Neural cell (in vitro differentiated cells): ENCODE results near the gene NCOA3. TPM values are rescaled to one million over a fixed set of nuclear protein-coding genes. Genes with fewer than 3 reads are reported as not detected.

Experiments
- H2AFZ ChIP-seq: fragments of 200-600, 300-800 bp; sonication (generic), shearing (Covaris generic); 2 replicates; pipeline ENCODE4 v1.6.0; 2014; ENCODE audit warnings: low read depth, mild to moderate bottlenecking, antibody characterized with exemption, low read length, moderate library complexity
- H3F3A ChIP-seq: fragments of 200-600 bp; shearing (Covaris generic); 2 replicates; pipeline ENCODE4 v1.6.1; 2016; ENCODE audit warnings: mild to moderate bottlenecking, moderate library complexity, mixed read lengths, antibody characterized with exemption, low read length; ENCODE audit not compliant: insufficient read depth, poor library complexity, severe bottlenecking
- H3K27ac ChIP-seq: fragments of 200-600, 300-800 bp; sonication (generic), shearing (Covaris generic); 2 replicates; pipeline ENCODE4 v1.5.1; 2014; ENCODE audit warnings: mild to moderate bottlenecking, low read length, moderate library complexity
- H3K27me3 ChIP-seq: fragments of 300-800, 200-600 bp; sonication (generic), shearing (Covaris generic); 2 replicates; pipeline ENCODE4 v1.6.0; 2014; ENCODE audit warnings: mild to moderate bottlenecking, low read depth, low read length, moderate library complexity; ENCODE audit not compliant: insufficient read depth
- H3K36me3 ChIP-seq: fragments of 300-800, 200-600 bp; sonication (generic), shearing (Covaris generic); 2 replicates; pipeline ENCODE4 v1.5.1; 2014; ENCODE audit warnings: mild to moderate bottlenecking, antibody characterized with exemption, low read length, moderate library complexity; ENCODE audit not compliant: insufficient read depth
- H3K4me2 ChIP-seq: fragments of 300-800, 200-600 bp; sonication (generic), shearing (Covaris generic); 2 replicates; pipeline ENCODE4 v1.6.0; 2014; ENCODE audit warnings: mild to moderate bottlenecking, low read length
- H3K4me3 ChIP-seq: fragments of 300-800, 200-600 bp; sonication (generic), shearing (Covaris generic); 2 replicates; pipeline ENCODE4 v1.5.1; 2014; ENCODE audit warnings: mild to moderate bottlenecking, low read length, moderate library complexity
- H3K79me2 ChIP-seq: fragments of 200-600 bp; shearing (Covaris generic); replicated peaks from 2 replicates; pipeline ENCODE4 v1.6.0; 2014; ENCODE audit warnings: mild to moderate bottlenecking, low read length, moderate library complexity; ENCODE audit not compliant: insufficient read depth
- H3K9ac ChIP-seq: fragments of 300-800, 200-600 bp; sonication (generic), shearing (Covaris generic); 2 replicates; pipeline ENCODE4 v1.6.1; 2016; ENCODE audit warnings: mild to moderate bottlenecking, low read length, mixed read lengths
- H3K9me2 ChIP-seq: fragments of 200-600 bp; shearing (Covaris generic); 2 replicates; pipeline ENCODE4 v1.6.1; 2016; ENCODE audit warnings: mild to moderate bottlenecking, low read length, mixed read lengths; ENCODE audit not compliant: insufficient read depth
- H3K9me3 ChIP-seq: fragments of 200-600, 300-800 bp; sonication (generic), shearing (Covaris generic); 2 replicates; pipeline ENCODE4 v1.6.1; 2016; ENCODE audit warnings: mild to moderate bottlenecking, mixed run types, low read length, moderate library complexity, mixed read lengths
- H4K20me1 ChIP-seq: fragments of 200-600 bp; shearing (Covaris generic); 2 replicates; pipeline ENCODE4 v1.6.1; 2016; ENCODE audit warnings: mild to moderate bottlenecking, mixed run types; ENCODE audit not compliant: insufficient read depth
- EP300 ChIP-seq: fragments of 450-650 bp; conservative IDR thresholded peaks from 2 replicates; pipeline ENCODE4 v1.6.1; 2014; ENCODE audit warnings: antibody characterized with exemption, mild to moderate bottlenecking, moderate library complexity; ENCODE audit not compliant: poor library complexity, severe bottlenecking
- EZH2 ChIP-seq: fragments of 200-600, 300-800 bp; shearing (Covaris generic), sonication (generic); IDR thresholded peaks from 2 replicates; pipeline ENCODE4 v1.6.1; 2014; ENCODE audit warnings: antibody characterized with exemption, low read length, borderline replicate concordance, mild to moderate bottlenecking; ENCODE audit not compliant: insufficient read depth, poor library complexity, severe bottlenecking
- MXI1 ChIP-seq: fragments of 450-650 bp; conservative IDR thresholded peaks from 2 replicates; pipeline ENCODE4 v1.6.1; 2014; ENCODE audit warnings: antibody characterized with exemption, mild to moderate bottlenecking; ENCODE audit not compliant: poor library complexity, severe bottlenecking
- POLR2AphosphoS5 ChIP-seq: IDR thresholded peaks from 2 replicates; pipeline ENCODE4 v1.6.1; 2012
- RAD21 ChIP-seq: fragments of 450-650 bp; conservative IDR thresholded peaks from 2 replicates; pipeline ENCODE4 v1.6.1; 2014; ENCODE audit warnings: antibody characterized with exemption, mild to moderate bottlenecking, moderate library complexity
- SMC3 ChIP-seq: fragments of 450-650 bp; conservative IDR thresholded peaks from 2 replicates; pipeline ENCODE4 v1.6.1; 2014; ENCODE audit warnings: antibody characterized with exemption, mild to moderate bottlenecking, moderate library complexity; ENCODE audit not compliant: poor library complexity
- TAF1 ChIP-seq: IDR thresholded peaks from 2 replicates; pipeline ENCODE4 v1.6.1; 2012; ENCODE audit warnings: low read depth
- polyA plus RNA-seq: library from polyadenylated mRNA; depleted of rRNA; stranded (reverse); fragments of >200 nt; gene quantifications from 2 replicates; pipeline ENCODE4 v1.2.3, GENCODE V29; 2014
- TF ChIP-seq, protein P1 (sequence below): IDR thresholded peaks from 2 replicates; pipeline ENCODE4 v1.6.1; 2012; ENCODE audit warnings: borderline replicate concordance
- TF ChIP-seq, protein P2 (sequence below): fragments of 450-650 bp; IDR thresholded peaks from 2 replicates; pipeline ENCODE4 v1.5.1; 2014; ENCODE audit warnings: antibody characterized with exemption, mild to moderate bottlenecking, moderate library complexity; ENCODE audit not compliant: poor library complexity, severe bottlenecking

Gene NCOA3
- polyA plus RNA-seq, 1 donor from 2014 or later = 14.2 TPM

DNA sequence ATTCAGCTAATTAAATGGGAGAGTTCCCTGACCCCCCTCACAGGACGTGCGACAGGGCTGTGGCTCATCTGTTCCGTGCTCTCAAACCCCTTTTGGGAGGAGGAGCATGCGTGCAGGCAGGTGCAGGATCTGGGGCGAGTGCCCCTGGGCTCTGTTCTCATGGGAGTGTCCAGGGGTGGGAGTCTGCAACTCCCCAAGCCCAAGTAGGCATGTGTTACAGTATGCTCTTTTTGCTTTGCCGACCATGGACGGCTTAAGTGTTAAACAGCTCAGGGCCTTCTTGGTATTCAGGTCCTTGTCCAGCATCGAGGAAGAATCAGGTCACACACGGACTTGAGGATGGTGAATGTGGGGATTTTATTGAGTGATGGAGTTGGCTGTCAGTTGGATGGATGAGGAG, 101.6 kb downstream of the NCOA3 start:
- no peaks in the 10 kb centered on the region for H3F3A ChIP-seq
- H3K36me3 ChIP-seq = no peaks in the 10 kb centered on the region
- no peaks in the 10 kb centered on the region for H4K20me1 ChIP-seq
- H3K27me3 ChIP-seq = no peaks in the 10 kb centered on the region
- TF ChIP-seq SMC3 (no peak), RAD21 (no peak), EZH2 (no peak), TAF1 (no peak), POLR2AphosphoS5 (no peak), EP300 (no peak), MXI1 (no peak)
- TF ChIP-seq, protein P1, sequence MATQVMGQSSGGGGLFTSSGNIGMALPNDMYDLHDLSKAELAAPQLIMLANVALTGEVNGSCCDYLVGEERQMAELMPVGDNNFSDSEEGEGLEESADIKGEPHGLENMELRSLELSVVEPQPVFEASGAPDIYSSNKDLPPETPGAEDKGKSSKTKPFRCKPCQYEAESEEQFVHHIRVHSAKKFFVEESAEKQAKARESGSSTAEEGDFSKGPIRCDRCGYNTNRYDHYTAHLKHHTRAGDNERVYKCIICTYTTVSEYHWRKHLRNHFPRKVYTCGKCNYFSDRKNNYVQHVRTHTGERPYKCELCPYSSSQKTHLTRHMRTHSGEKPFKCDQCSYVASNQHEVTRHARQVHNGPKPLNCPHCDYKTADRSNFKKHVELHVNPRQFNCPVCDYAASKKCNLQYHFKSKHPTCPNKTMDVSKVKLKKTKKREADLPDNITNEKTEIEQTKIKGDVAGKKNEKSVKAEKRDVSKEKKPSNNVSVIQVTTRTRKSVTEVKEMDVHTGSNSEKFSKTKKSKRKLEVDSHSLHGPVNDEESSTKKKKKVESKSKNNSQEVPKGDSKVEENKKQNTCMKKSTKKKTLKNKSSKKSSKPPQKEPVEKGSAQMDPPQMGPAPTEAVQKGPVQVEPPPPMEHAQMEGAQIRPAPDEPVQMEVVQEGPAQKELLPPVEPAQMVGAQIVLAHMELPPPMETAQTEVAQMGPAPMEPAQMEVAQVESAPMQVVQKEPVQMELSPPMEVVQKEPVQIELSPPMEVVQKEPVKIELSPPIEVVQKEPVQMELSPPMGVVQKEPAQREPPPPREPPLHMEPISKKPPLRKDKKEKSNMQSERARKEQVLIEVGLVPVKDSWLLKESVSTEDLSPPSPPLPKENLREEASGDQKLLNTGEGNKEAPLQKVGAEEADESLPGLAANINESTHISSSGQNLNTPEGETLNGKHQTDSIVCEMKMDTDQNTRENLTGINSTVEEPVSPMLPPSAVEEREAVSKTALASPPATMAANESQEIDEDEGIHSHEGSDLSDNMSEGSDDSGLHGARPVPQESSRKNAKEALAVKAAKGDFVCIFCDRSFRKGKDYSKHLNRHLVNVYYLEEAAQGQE = no peak
- TF ChIP-seq, protein P2, sequence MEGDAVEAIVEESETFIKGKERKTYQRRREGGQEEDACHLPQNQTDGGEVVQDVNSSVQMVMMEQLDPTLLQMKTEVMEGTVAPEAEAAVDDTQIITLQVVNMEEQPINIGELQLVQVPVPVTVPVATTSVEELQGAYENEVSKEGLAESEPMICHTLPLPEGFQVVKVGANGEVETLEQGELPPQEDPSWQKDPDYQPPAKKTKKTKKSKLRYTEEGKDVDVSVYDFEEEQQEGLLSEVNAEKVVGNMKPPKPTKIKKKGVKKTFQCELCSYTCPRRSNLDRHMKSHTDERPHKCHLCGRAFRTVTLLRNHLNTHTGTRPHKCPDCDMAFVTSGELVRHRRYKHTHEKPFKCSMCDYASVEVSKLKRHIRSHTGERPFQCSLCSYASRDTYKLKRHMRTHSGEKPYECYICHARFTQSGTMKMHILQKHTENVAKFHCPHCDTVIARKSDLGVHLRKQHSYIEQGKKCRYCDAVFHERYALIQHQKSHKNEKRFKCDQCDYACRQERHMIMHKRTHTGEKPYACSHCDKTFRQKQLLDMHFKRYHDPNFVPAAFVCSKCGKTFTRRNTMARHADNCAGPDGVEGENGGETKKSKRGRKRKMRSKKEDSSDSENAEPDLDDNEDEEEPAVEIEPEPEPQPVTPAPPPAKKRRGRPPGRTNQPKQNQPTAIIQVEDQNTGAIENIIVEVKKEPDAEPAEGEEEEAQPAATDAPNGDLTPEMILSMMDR = no peak
- no peak overlapping the region for H3K27ac ChIP-seq
- H3K9me3 ChIP-seq = no peaks in the 10 kb centered on the region
- no peak overlapping the region for H3K4me3 ChIP-seq
- H3K4me2 ChIP-seq = no peak overlapping the region
- H3K9ac ChIP-seq = no peak overlapping the region
- H2AFZ ChIP-seq = no peak overlapping the region
- no peaks in the 10 kb centered on the region for H3K79me2 ChIP-seq
- H3K9me2 ChIP-seq = no peaks in the 10 kb centered on the region

DNA sequence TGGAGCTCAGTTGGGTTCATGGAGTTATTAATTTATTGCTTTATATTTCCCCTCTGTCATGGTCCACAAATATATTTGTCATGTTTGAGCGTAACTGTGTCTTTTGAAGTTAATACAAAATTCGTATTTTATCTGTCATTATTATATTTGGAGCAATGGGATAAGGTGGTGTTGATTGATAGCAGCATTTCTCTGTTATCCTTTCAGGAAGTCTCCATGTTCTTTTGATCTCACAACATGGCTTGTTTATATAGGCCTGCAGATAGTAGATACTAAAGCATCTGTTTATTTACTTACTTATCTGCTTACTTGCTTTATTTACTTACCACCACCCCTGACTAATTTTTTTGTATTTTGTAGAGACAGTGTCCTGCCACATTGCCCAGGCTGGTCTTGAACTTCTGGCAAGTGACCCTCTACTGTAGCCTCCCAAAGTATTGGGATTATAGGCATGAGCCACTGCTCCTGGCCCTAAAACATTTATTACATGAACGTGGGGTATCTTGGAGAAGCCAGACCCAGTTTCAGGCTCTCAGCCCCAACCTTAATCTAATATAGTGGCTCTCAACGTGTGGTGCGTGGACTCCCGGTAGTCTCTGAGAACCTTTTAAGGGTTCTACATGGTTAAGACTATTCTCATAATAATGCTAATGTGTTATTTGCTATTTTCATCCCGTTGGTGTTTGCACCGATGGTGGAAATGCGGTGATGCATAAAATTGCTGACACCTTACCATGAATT, 104.2 kb downstream of the NCOA3 start:
- Histone ChIP-seq H3K9ac (no peak overlapping the region), H3K36me3 (no peaks in the 10 kb centered on the region), H2AFZ (no peak overlapping the region), H3F3A (no peaks in the 10 kb centered on the region), H3K9me3 (no peaks in the 10 kb centered on the region), H3K9me2 (no peaks in the 10 kb centered on the region), H3K4me3 (peak overlapping the region; percentile 24), H4K20me1 (no peaks in the 10 kb centered on the region), H3K4me2 (no peak overlapping the region), H3K27ac (peak overlapping the region; percentile 29), H3K79me2 (no peaks in the 10 kb centered on the region), H3K27me3 (no peaks in the 10 kb centered on the region)
- TF ChIP-seq EZH2 (no peak), POLR2AphosphoS5 (no peak), EP300 (no peak), SMC3 (no peak), MXI1 (no peak), TAF1 (no peak), RAD21 (no peak)
- TF ChIP-seq, protein P1 = no peak
- TF ChIP-seq, protein P2 = no peak
